ENCODE data around the gene IFITM10.

- no peak for TF ChIP-seq CTCF (conservative IDR thresholded peaks at IDR 0.05; ENCODE audit: low read depth, low read length)
- TF ChIP-seq EZH2 (IDR thresholded peaks at IDR 0.05; ENCODE audit: borderline replicate concordance, low read depth, low read length, poor library complexity, severe bottlenecking), result no peak
These were observed 22.5 kb downstream of the IFITM10 start for GRCh38 chr11:1727861-1728260.

Measured in A673 (cell line).